ENCODE measurements around the gene CECR2. TPM values are rescaled to one million over a fixed set of nuclear protein-coding genes. Genes with fewer than 3 reads are reported as not detected.

CECR2 gene
- total and polyA plus RNA-seq, 2 of the 8 experiments (the other 6 are each of a cell fraction or from before 2014, with no cell fraction given), result 18.3 to 123 TPM

GRCh38 chr22:17597217-17597616 lies 228.0 kb downstream of the CECR2 start:
- Histone ChIP-seq H3K4me1 (replicated peaks in 1 of 4; ENCODE audit: control insufficient read depth in 3 of 4, insufficient read depth in 4 of 4, low read length in 3 of 4) (no peaks in the 10 kb centered on the region), H3K36me3 (ENCODE audit: control insufficient read depth in 2 of 4, insufficient read depth in 4 of 4, low read length in 3 of 4) (peaks cover 25 to 71% (median 55%) of the 10 kb centered on the region in 4 experiments)

More at GRCh38 chr22:17597217-17597616, 228.0 kb downstream of the CECR2 start:
- Histone ChIP-seq H3K23me2 (ENCODE audit: low read depth, low read length) (no peaks in the 10 kb centered on the region), H3K27me3 (replicated peaks in 1 of 4; ENCODE audit: control insufficient read depth in 3 of 4, extremely low read depth in 1 of 4, insufficient read depth in 3 of 4, low read length in 3 of 4) (no peaks in the 10 kb centered on the region), H3K9me3 (ENCODE audit: insufficient read depth in 2 of 2, low read depth in 1 of 2, low read length in 1 of 2) (no peaks in the 10 kb centered on the region), H2BK20ac (ENCODE audit: low read length) (no peak overlapping the region), H2BK120ac (replicated peaks; ENCODE audit: low read depth, low read length) (no peak overlapping the region), H2AFZ (ENCODE audit: low read length) (no peak overlapping the region), H2BK15ac (ENCODE audit: low read length) (no peak overlapping the region), H3K23ac (ENCODE audit: insufficient read length) (no peak overlapping the region), H4K20me1 (replicated peaks in 1 of 2; ENCODE audit: control insufficient read depth in 1 of 2, insufficient read depth in 2 of 2, low read length in 2 of 2) (peaks cover 0 to 5% of the 10 kb centered on the region in 2 experiments), H3K14ac (ENCODE audit: insufficient read length) (no peak overlapping the region), H2BK12ac (ENCODE audit: low read depth, low read length) (no peak overlapping the region), H2BK5ac (ENCODE audit: low read depth, low read length) (no peak overlapping the region), H2AK5ac (ENCODE audit: low read depth, low read length) (no peak overlapping the region), H4K91ac (replicated peaks; ENCODE audit: insufficient read length, low read length) (no peak overlapping the region), H3K79me1 (ENCODE audit: low read depth, low read length) (no peaks in the 10 kb centered on the region), H3K4me3 (ENCODE audit: extremely low read depth in 1 of 4, insufficient read depth in 2 of 4, low read depth in 3 of 4, low read length in 4 of 4) (no peak overlapping the region), H4K5ac (ENCODE audit: insufficient read length, low read depth, low read length) (no peak overlapping the region), H3K9ac (replicated peaks in 1 of 4; ENCODE audit: extremely low read depth in 1 of 4, low read depth in 3 of 4, low read length in 3 of 4) (no peak overlapping the region), H3K27ac (ENCODE audit: low read depth, low read length) (no peak overlapping the region), H3K4ac (replicated peaks; ENCODE audit: insufficient read length, low read depth, low read length) (no peak overlapping the region), H4K8ac (ENCODE audit: extremely low read depth, insufficient read depth, low read length) (no peak overlapping the region), H3K18ac (ENCODE audit: extremely low read depth, low read length) (no peak overlapping the region), H3K79me2 (ENCODE audit: control insufficient read depth in 1 of 2, insufficient read depth in 2 of 2, low read length in 2 of 2) (no peaks in the 10 kb centered on the region), H3K4me2 (ENCODE audit: insufficient read depth in 1 of 2, low read depth in 2 of 2, low read length in 2 of 2) (no peak overlapping the region), H3K56ac (replicated peaks; ENCODE audit: insufficient read length, low read depth, low read length) (no peak overlapping the region)
- TF ChIP-seq TCF12 (IDR thresholded peaks at IDR 0.05; ENCODE audit: low read depth, low read length), result no peak
- ChIA-PET CTCF (ENCODE audit: partially characterized antibody) (no interaction called here), POLR2A (ENCODE audit: partially characterized antibody) (interaction anchor here (0.7 to 2.9 kb wide), 2 partner anchors 10 to 24 kb away, joined by 3 to 12 read pairs; no protein-coding TSS in a partner anchor)
- DNase-seq (ENCODE audit: low read depth in 1 of 2, low spot score in 2 of 2), result no peak
- 100% methylated on average over 2 of the region's 2 CpGs; no CpG with 5 or more reads in 1 of the 2 experiments for WGBS, 2 experiments (ENCODE audit: extremely low coverage in 1 of 2, insufficient coverage in 1 of 2, insufficient read length in 1 of 2, insufficient replicate concordance in 2 of 2, low coverage in 1 of 2, low lambda C conversion rate in 2 of 2, missing lambda C conversion rate in 1 of 2)
- FAIRE-seq, result no peak
